GM19099 (cell line): ENCODE results near the gene C19orf81.

Experiments used
- POLR2A ChIP-seq: IDR thresholded peaks from 3 replicates; pipeline ENCODE4 v1.6.1; 2011; ENCODE audit warnings: low read depth; ENCODE audit not compliant: insufficient read length; ENCODE audit errors: extremely low read depth

Gene C19orf81

DNA sequence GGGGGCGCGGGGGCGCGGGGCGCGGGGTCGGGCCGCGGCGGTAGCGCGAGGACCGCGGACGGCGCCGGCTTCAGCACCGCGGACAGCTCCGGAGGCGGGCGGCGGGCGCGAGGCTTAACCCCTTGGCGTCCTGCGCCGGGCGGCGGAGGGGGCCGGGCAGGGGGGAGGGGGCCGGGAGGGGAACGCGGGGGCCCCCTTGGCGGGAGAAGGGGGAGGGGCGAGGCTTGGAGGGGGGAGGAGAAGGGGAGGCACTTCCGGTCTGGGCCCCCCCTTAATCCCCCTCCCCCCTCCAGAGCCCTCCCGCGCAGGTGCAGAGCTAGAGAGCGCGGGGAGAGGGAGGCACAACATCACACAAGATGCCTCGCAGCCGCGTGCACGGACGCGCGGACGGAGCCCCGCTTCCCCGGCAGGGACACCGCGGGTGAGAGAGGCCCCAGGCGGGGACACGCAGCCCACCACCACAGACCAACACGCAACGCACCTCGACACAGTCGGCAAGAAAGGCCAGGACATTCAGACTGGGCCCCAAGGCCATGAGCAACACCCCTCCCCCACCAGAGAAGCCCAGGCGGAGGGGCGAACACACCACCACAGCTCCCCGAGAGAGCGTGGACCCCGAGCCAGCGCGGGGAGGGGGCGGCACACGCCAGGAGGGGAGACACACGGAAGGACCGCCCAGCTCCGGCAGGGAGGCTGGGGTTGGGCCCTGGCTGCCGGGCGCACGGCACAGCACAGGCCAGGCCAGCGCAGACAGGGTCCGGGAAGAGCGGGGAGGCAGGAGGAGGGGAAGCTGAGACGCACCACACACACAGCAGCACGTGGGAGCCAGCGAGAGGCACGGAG, 46.2 kb downstream of the C19orf81 start:
- no peak for TF ChIP-seq POLR2A

DNA sequence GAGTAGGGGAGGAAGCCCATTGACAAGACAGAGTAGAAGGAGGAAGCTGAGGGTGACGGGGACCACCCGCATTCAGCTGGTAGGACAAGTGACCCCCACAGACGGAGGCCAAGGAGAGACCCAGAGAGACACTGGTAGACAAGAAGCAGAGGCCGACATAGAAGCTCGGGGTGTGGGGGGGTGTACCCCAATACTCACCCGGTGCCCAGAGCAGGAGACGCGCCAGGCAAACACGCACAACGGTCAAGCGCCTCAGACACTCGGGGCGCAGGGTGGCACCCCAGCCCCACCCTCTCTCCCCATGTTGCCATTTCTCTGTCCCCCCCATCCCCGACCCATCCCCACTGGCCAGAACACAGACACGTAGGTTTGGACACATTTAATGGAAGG, 46.8 kb downstream of the C19orf81 start:
- TF ChIP-seq POLR2A: no peak

DNA sequence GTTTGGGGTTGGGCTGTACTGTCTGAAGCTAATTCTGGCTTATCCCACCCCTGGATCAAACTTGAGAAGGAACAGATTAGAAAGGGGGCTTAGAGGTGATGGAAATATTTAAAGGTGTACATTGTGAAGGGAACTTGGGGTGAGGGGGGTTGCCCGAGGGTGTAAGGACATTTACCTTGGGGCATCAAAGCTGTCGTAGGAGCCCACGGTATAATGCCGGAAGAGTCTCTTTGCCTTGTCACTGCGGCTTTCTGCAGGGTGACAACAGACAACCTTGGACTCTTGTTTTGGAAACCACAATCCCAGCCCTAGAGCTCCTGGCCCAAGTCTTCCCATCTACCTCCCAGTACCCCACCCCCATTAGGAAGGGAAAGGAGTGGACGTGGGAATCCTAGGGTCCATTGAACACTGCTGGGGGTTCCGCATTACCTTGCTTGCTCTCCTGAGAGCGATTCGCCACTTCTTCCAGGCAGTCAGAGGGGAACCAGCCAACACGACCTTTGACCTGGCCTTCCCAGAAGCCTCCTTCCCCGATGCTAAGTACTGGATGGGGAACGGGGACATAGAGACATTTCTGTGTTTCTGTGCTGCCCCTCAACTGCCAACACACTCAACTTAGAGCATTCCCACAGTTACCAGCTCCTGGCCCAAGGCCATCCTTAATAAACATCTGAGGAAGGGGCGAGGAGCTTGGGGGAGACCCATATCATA, 48.3 kb downstream of the C19orf81 start:
- no peak for TF ChIP-seq POLR2A

DNA sequence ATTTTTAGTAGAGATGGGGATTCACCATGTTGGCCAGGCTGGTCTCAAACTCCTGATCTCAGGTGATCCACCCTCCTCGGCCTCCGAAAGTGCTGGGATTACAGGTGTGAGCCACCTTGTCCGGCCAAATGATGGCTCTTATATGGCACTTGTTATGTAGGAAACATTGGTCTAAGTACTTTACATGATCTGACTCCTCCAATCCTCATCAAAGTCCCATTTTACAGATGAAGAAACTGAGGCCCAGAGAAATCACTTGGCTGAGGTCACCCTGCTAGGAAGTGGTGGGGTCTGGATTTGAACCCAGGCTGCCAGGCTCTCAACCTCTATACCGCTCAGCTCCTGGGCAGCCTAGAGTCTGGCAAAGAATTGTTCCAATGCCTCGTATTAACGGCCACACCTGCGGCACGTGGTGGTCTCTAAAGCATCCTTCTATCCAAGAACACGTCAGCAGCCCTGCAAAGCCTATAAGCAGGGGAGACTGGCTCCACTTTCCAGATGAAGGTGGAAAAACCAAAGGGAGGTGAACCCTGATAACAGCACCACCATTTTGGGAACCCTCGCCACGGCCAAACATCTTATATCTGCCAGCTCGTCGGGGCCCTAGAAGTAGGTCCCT, 52.2 kb downstream of the C19orf81 start:
- TF ChIP-seq POLR2A: no peak

DNA sequence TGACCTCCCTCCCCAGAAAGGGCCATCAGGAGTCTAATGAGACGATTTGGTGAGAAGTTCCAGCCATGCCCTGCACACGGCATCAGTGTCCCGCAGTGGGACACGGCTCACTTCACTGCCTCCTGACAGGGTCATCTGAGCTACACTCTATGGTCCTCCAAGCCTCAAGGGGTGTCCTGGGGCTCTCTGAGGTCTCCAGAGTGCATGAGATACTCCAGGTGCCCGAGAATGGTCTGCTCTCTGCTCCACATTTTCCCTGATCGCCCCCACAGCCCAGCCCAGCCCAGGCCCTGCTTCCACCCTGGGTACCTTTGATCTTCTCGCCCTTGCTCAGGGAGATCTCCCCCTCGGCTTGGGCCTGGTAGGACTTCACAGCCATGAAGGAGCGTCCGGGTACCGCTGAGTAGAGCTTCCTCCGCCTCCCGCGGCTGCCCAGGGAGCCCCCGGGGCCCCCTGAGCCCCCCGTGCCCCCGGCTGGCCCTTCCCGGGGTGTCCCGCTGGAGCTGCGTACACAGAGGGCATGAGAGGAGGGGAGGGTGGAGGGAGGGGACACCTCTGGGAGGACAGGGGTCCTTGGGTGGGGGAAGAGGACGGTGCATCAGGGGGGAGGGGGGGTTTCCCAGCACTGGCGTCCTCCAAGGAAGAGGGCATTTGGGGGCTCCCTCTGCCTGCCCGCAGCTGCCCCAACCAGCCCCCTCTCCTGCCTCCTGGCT, 53.1 kb downstream of the C19orf81 start:
- no peak for TF ChIP-seq POLR2A

DNA sequence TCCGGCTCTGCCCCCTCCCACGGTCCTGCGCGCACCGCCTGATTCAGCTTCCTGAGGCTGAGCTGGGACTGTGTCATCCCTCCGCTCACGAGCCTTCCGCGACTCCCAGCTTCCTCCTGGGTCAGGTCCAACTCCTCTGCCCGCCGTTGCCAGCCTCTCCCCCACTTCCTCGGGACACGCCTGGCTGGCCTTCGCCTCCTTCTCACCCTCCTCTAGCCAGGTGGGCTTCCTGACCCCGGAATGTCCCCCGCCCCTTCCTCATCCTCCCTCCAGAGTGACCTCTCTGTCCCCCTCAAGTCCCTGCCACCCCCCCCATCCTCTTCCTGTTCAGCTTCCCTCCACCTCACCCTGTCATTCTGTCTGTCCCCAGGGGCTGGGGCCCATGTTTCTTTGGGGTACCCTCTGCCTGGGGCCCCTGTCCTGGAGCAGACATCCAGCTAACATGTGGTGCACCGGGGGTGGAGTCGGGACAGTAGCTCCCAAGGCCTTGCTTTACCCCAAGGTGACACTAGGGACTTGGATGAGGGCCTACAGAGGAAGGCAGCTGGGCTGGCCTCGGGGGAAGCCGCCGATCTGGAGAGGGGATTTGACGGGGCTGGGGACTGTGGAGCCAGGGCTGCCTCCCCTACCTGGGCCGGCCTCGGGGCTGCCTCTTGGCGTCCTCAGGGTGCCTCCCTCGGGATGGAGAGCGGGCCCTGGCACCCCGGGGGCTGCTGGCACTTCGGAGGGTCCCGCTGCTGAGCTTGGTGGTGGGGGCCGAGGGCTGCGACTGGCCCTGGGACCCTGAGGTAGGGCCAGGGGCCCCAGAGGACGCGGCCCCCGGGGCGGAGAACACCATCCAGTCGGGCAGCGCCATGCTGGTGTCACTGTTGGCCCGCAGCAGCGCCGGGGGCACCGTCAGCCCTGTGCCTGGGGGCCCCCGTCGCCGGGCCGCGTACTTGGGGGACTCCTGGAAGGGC, 53.9 kb downstream of the C19orf81 start:
- no peak for TF ChIP-seq POLR2A

DNA sequence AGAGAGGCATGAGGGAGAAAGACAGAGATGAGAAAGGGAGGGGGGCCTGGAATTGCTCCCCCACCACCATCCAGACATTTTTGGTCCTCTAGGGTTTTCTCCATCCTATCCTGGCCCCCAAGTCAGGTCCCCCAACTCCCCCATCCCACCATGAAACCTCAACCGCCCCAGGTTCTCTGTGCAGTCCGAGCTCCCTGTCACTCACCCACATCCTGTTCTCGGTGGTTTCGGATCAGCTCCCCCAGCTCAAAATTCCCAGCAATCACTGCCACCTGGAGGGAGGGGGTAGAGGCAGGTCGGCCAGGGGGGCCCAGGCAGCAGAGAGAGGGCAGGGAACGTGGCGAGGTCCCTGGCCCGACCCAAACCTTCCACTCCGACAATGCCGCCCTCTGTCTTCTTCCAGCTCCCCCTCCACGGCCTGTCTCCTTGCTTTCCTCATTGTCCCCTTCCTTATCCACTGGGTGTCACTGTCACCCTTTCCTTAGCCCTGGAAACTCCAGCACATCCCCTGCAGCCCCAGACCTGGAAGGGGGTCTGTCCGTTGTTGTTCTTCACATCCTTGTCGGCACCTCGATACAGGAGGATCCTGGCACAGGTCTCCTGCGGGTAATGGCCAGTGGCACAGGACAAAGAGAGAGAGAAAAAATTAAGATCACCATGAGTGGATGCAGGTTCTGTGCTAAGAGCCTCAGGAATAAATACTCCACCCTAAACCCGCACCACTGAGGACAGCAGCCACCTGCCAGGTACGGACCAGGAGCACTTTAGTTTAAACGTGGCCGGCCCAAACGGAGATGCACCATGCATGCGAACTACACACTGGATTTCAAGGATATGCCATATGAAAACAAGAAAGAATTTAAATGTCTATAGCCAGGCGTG, 54.9 kb downstream of the C19orf81 start:
- TF ChIP-seq POLR2A: no peak

DNA sequence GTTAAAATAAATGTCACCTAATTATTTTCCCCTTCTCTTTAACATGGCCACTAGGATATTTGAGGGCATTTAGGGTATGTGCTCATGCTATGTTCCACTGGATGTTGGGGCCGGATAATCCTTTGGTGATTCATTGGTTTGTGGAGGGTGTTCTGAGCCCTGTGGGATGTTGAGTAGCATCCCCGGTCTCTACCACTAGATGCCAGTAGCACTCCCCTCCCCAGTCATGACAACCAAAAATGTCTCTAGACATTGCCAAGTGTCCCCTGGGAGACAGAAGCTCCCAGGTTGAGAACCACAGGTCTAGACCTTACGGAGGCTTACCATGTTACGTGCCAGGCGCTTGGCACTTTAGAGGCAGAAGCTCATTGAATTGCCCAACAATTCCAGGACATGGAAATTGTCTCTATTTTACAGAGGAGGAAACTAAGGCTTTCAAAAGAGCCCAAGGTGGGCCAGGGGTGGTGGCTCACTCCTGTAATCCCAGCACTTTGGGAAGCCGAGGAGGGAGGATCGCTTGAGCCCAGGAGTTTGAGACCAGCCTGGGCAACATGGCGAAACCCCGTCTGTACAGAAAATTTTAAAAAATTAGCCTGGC, 56.3 kb downstream of the C19orf81 start:
- no peak for TF ChIP-seq POLR2A

DNA sequence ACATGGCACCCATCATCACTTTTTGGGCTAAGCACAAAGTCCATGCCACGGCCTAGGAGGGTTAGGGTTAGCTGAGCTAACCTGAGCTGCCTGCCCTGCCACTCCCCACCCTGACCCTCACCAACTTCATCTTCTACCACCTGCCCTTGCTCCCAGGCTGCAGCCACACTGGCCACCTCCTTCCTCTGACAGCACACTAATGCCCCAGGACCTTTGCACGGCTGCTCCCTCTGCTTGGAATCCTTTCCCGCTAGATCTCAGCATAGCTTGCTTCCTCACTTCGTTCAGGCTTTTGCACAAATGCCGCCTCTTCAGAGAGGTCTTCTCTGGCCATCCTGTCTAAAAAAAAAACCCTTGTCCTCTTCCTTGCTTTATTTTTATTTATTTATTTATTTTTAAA, 57.1 kb downstream of the C19orf81 start:
- no peak for TF ChIP-seq POLR2A

DNA sequence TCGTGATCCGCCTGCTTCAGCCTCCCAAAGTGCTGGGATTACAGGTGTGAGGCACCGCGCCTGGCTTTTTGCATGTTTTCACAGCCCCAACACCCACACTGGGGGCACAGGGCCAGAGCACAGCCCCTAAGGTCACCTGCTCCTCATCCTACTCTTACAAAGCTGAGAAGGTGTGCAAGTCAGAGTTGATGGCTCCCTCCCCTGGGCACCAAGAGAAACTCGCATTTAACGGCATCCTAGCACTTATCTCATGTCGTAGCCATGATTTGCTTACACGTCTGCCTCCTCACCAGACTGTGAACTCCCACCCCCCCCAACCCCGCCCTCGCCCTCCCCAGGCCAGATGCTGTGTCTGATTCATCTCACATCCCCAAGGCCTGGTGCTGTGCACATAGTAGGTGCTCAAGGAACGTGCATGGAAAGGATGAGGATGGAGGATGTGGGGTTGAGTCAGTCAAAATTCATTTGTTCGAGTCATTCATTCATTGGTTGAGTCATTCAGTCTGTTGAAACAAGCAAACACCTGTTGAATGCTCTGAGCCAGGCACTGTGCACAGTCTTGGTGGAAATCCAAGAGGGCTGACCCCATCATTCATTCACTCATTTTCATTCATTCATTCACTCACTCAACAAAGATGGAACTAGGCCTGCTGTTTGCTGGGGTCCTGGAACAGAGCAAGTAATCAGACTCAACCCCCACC, 59.1 kb downstream of the C19orf81 start:
- no peak for TF ChIP-seq POLR2A
